ENCODE data around the gene FOXA2. TPM values are rescaled to one million over a fixed set of nuclear protein-coding genes. Genes with fewer than 3 reads are reported as not detected.

Gene FOXA2
- polyA plus RNA-seq, 1 experiment, result not detected

DNA sequence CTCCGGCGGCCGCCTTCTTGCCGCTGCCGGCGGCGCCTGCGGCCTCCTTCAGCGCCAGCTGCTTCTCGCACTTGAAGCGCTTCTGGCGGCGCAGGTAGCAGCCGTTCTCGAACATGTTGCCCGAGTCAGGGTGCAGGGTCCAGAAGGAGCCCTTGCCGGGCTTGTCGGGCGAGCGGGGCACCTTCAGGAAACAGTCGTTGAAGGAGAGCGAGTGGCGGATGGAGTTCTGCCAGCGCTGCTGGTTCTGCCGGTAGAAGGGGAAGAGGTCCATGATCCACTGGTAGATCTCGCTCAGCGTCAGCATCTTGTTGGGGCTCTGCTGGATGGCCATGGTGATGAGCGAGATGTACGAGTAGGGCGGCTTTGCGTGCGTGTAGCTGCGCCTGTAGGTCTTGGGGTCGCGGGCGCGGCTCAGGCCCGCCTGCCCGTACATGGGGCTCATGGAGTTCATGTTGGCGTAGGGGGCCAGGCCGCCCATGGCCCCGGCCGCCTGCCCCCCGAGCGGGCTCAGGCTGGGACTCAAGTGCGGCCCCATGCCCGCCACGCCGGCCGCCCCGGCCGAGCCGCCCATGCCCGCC is 1.9 kb downstream of the FOXA2 start:
- Histone ChIP-seq H3K27ac (ENCODE audit: low read depth, low read length) (no peak overlapping the region), H3K4me3 (ENCODE audit: low read depth, low read length) (no peak overlapping the region), H3K9me3 (ENCODE audit: control insufficient read depth, insufficient read depth, low read length) (peaks cover 2% of the 10 kb centered on the region; the same call in 1 of the 2 replicates), H3K27me3 (ENCODE audit: control insufficient read depth, insufficient read depth, low read length) (peaks cover 84% of the 10 kb centered on the region)
- TF ChIP-seq, protein P1, sequence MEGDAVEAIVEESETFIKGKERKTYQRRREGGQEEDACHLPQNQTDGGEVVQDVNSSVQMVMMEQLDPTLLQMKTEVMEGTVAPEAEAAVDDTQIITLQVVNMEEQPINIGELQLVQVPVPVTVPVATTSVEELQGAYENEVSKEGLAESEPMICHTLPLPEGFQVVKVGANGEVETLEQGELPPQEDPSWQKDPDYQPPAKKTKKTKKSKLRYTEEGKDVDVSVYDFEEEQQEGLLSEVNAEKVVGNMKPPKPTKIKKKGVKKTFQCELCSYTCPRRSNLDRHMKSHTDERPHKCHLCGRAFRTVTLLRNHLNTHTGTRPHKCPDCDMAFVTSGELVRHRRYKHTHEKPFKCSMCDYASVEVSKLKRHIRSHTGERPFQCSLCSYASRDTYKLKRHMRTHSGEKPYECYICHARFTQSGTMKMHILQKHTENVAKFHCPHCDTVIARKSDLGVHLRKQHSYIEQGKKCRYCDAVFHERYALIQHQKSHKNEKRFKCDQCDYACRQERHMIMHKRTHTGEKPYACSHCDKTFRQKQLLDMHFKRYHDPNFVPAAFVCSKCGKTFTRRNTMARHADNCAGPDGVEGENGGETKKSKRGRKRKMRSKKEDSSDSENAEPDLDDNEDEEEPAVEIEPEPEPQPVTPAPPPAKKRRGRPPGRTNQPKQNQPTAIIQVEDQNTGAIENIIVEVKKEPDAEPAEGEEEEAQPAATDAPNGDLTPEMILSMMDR (IDR thresholded peaks at IDR 0.05; ENCODE audit: low read depth, low read length), result no peak
- ChIA-PET CTCF (no interaction called here), POLR2A (no interaction called here)
- DNase-seq (ENCODE audit: low read depth, low spot score), result no peak

DNA sequence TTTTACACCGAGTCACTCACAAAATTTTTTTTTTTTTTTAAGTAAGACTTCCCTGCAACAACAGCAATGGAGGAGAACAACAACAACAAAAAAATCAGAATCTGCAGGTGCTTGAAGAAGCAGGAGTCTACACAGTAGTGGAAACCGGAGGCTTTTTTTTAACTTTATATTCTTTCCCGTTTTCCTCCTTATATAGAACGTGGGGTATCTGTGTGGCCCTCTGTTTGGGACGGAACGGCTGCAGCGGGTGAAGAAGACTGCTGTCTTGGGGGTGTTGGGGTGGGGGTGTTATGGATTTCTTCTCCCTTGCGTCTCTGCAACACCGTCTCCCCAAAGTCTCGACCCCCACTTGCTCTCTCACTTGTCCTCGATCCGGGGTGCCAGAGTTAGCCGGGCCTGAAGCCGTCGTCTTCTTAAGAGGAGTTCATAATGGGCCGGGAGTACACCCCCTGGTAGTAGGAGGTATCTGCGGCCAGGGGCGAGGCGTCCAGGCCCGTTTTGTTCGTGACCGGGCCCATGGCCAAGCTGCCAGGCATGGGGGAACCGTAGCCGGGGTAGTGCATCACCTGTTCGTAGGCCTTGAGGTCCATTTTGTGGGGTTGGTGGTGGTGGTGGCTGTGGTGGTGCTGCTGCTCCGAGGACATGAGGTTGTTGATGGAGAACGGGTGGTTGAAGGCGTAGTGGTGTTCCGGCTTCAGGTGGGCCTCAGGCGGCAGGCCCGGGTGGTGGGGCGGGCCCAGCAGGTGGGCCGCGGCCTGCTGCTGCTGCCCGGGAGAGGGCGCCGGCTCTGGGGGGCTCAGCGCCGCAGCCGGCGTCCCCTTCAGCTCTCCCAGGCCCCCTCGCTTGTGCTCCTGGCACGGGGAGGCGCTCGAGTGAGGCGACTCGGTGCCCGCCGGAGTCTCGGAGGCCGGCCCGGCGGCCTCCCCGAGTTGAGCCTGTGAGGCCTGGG is 2.7 kb downstream of the FOXA2 start:
- H3K27me3 ChIP-seq (ENCODE audit: control insufficient read depth, insufficient read depth, low read length), result peaks cover 83% of the 10 kb centered on the region
- ChIA-PET CTCF (no interaction called here), POLR2A (no interaction called here)
- no peak overlapping the region for H3K4me3 ChIP-seq (ENCODE audit: low read depth, low read length)
- H3K27ac ChIP-seq (ENCODE audit: low read depth, low read length), result no peak overlapping the region
- TF ChIP-seq, protein P1 (IDR thresholded peaks at IDR 0.05; ENCODE audit: low read depth, low read length), result no peak
- H3K9me3 ChIP-seq (ENCODE audit: control insufficient read depth, insufficient read depth, low read length), result peaks cover 6% of the 10 kb centered on the region; the same call in 1 of the 2 replicates
- DNase-seq (ENCODE audit: low read depth, low spot score), result no peak

DNA sequence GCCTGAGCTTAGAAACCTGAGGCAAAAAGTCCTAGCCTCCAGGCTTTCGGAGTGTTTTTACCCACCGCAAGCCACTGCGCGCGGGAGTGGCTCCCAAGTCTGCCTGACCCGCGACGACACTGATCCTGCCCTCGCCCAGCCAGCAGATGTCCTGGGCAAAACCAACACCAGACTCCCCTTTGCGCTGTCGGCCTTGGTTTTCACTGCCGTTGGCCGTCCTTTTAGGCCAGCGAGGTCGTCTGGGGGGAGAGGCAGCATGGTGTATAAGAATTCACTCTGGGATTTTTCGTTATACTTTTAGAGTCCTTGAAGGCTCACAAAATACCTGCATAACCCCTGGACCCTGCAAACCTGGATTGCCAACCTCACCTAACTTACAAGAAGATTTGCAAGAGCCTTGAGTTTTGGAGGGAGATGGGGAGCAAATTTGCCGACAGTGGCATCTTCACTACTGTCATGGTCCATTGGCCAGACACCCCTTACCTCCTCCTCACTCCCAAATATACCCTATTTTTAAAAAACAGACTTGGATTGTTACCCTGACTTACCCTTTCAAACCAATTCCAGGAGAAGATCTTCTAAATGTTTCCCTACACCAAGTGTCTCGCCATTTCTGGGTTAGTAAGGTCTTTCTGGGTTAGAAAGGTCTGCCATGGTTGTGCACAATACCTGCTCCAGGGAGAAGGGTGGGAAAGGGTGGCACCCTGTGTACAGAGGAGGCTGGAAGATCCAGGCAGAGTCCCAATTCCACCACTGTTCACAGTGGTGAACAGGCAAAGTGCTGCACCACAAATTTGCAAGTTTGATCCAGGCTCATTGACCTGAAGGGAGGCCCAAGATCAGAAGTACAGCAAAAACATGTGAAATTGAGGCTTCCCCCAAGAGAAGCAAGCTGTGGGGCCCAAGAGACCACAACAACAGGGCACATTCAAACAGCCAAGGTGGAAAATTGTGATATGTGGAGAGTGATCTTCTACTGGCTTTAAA is 4.4 kb downstream of the FOXA2 start:
- TF ChIP-seq, protein P1 (IDR thresholded peaks at IDR 0.05; ENCODE audit: low read depth, low read length), result no peak
- ChIA-PET CTCF (no interaction called here), POLR2A (no interaction called here)
- H3K27me3 ChIP-seq (ENCODE audit: control insufficient read depth, insufficient read depth, low read length), result peaks cover 77% of the 10 kb centered on the region
- no peak overlapping the region for H3K4me3 ChIP-seq (ENCODE audit: low read depth, low read length)
- no peak overlapping the region for H3K27ac ChIP-seq (ENCODE audit: low read depth, low read length)
- peaks cover 7% of the 10 kb centered on the region; the same call in 1 of the 2 replicates for H3K9me3 ChIP-seq (ENCODE audit: control insufficient read depth, insufficient read depth, low read length)
- no peak for DNase-seq (ENCODE audit: low read depth, low spot score)

DNA sequence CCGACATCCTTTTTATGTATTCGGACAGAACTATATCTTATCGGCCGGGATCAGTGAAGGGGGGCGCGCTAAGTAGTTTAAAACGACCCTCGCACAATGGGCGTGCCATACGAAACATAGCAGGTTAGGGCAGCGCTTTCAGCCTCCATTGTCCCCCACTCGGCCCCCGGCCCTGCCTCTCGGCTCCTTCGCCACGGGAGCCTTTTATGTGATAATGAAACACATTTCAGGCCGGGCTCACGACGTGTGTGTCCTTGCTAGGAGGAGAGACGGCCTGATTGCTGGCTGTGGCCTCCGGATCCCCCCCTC is 5.3 kb downstream of the FOXA2 start:
- H3K4me3 ChIP-seq (ENCODE audit: low read depth, low read length), result no peak overlapping the region
- CTCF ChIA-PET, result no interaction called here
- TF ChIP-seq, protein P1 (IDR thresholded peaks at IDR 0.05; ENCODE audit: low read depth, low read length), result no peak
- POLR2A ChIA-PET, result no interaction called here
- H3K27me3 ChIP-seq (ENCODE audit: control insufficient read depth, insufficient read depth, low read length), result peaks cover 72% of the 10 kb centered on the region
- no peak for DNase-seq (ENCODE audit: low read depth, low spot score)
- no peak overlapping the region for H3K27ac ChIP-seq (ENCODE audit: low read depth, low read length)
- H3K9me3 ChIP-seq (ENCODE audit: control insufficient read depth, insufficient read depth, low read length), result peaks cover 7% of the 10 kb centered on the region; the same call in 1 of the 2 replicates

Data from AG04450 (cell line).